ENCODE measurements around the gene MB21D2.
"Not testable (repeated sequence)": the region's sequence is repeated elsewhere in the genome, so short reads cannot be mapped to it uniquely, and the experiment has no call there.

Gene MB21D2

GRCh38 chr3:192812743-192813383 lies 104.8 kb downstream of the MB21D2 start:
- Histone ChIP-seq H3K4me3 (ENCODE audit: low read depth in 1 of 2, low read length in 2 of 2) (no peak overlapping the region), H3K9me3 (ENCODE audit: low read length) (no peaks in the 10 kb centered on the region), H3K27me3 (ENCODE audit: control insufficient read depth in 1 of 2, insufficient read depth in 2 of 2, low read length in 2 of 2) (no peaks in the 10 kb centered on the region), H3K4me1 (ENCODE audit: insufficient read depth, low read length) (peaks cover 4% of the 10 kb centered on the region), H3K36me3 (ENCODE audit: insufficient read depth, low read length) (no peaks in the 10 kb centered on the region), H3K27ac (ENCODE audit: low read depth, low read length) (no peak overlapping the region), H3K9ac (ENCODE audit: low read length) (no peak overlapping the region)

- Histone ChIP-seq H3K9ac (ENCODE audit: low read length) (no peak overlapping the region), H3K36me3 (ENCODE audit: insufficient read depth, low read length) (no peaks in the 10 kb centered on the region), H3K4me1 (ENCODE audit: insufficient read depth, low read length) (no peaks in the 10 kb centered on the region), H3K9me3 (ENCODE audit: low read length) (no peaks in the 10 kb centered on the region), H3K27ac (ENCODE audit: low read depth, low read length) (no peak overlapping the region), H3K4me3 (ENCODE audit: low read depth in 1 of 2, low read length in 2 of 2) (no peak overlapping the region), H3K27me3 (ENCODE audit: control insufficient read depth in 1 of 2, insufficient read depth in 2 of 2, low read length in 2 of 2) (no peaks in the 10 kb centered on the region)
Observed at GRCh38 chr3:192805711-192806110, 111.9 kb downstream of the MB21D2 start.

- Histone ChIP-seq H3K4me3 (ENCODE audit: low read depth in 1 of 2, low read length in 2 of 2) (no peak overlapping the region), H3K4me1 (ENCODE audit: insufficient read depth, low read length) (no peaks in the 10 kb centered on the region), H3K27me3 (ENCODE audit: control insufficient read depth in 1 of 2, insufficient read depth in 2 of 2, low read length in 2 of 2) (no peaks in the 10 kb centered on the region)
Observed at GRCh38 chr3:192804502-192804901, 113.2 kb downstream of the MB21D2 start.

GRCh38 chr3:192802957-192803899 lies 114.4 kb downstream of the MB21D2 start:
- Histone ChIP-seq H3K9ac (ENCODE audit: low read length) (no peak overlapping the region), H3K27ac (ENCODE audit: low read depth, low read length) (no peak overlapping the region), H3K36me3 (ENCODE audit: insufficient read depth, low read length) (no peaks in the 10 kb centered on the region), H3K9me3 (ENCODE audit: low read length) (no peaks in the 10 kb centered on the region), H3K4me1 (ENCODE audit: insufficient read depth, low read length) (no peaks in the 10 kb centered on the region), H3K4me3 (ENCODE audit: low read depth in 1 of 2, low read length in 2 of 2) (no peak overlapping the region), H3K27me3 (ENCODE audit: control insufficient read depth in 1 of 2, insufficient read depth in 2 of 2, low read length in 2 of 2) (no peaks in the 10 kb centered on the region)

More at GRCh38 chr3:192804502-192804901, 113.2 kb downstream of the MB21D2 start:
- H3K27ac ChIP-seq (ENCODE audit: low read depth, low read length), result no peak overlapping the region
- H3K36me3 ChIP-seq (ENCODE audit: insufficient read depth, low read length), result no peaks in the 10 kb centered on the region
- H3K9ac ChIP-seq (ENCODE audit: low read length), result no peak overlapping the region
- H3K9me3 ChIP-seq (ENCODE audit: low read length), result no peaks in the 10 kb centered on the region

- Histone ChIP-seq H3K4me1 (ENCODE audit: insufficient read depth, low read length) (no peaks in the 10 kb centered on the region), H3K9ac (ENCODE audit: low read length) (no peak overlapping the region), H3K36me3 (ENCODE audit: insufficient read depth, low read length) (no peaks in the 10 kb centered on the region), H3K27ac (ENCODE audit: low read depth, low read length) (no peak overlapping the region), H3K9me3 (ENCODE audit: low read length) (no peaks in the 10 kb centered on the region), H3K27me3 (ENCODE audit: control insufficient read depth in 1 of 2, insufficient read depth in 2 of 2, low read length in 2 of 2) (no peaks in the 10 kb centered on the region), H3K4me3 (ENCODE audit: low read depth in 1 of 2, low read length in 2 of 2) (no peak overlapping the region)
Observed at GRCh38 chr3:192801985-192802384, 115.7 kb downstream of the MB21D2 start.

- Histone ChIP-seq H3K36me3 (ENCODE audit: insufficient read depth, low read length) (no peaks in the 10 kb centered on the region), H3K9me3 (ENCODE audit: low read length) (no peaks in the 10 kb centered on the region), H3K27me3 (ENCODE audit: control insufficient read depth in 1 of 2, insufficient read depth in 2 of 2, low read length in 2 of 2) (no peaks in the 10 kb centered on the region), H3K4me1 (ENCODE audit: insufficient read depth, low read length) (no peaks in the 10 kb centered on the region), H3K9ac (ENCODE audit: low read length) (no peak overlapping the region), H3K4me3 (ENCODE audit: low read depth in 1 of 2, low read length in 2 of 2) (no peak overlapping the region), H3K27ac (ENCODE audit: low read depth, low read length) (no peak overlapping the region)
Observed at GRCh38 chr3:192799721-192800120, 117.9 kb downstream of the MB21D2 start.

GRCh38 chr3:192795021-192795420 lies 122.6 kb downstream of the MB21D2 start:
- Histone ChIP-seq H3K9me3 (ENCODE audit: low read length) (no peaks in the 10 kb centered on the region), H3K27me3 (ENCODE audit: control insufficient read depth in 1 of 2, insufficient read depth in 2 of 2, low read length in 2 of 2) (no peaks in the 10 kb centered on the region), H3K4me3 (ENCODE audit: low read depth in 1 of 2, low read length in 2 of 2) (no peak overlapping the region), H3K4me1 (ENCODE audit: insufficient read depth, low read length) (no peaks in the 10 kb centered on the region), H3K9ac (ENCODE audit: low read length) (no peak overlapping the region), H3K36me3 (ENCODE audit: insufficient read depth, low read length) (no peaks in the 10 kb centered on the region), H3K27ac (ENCODE audit: low read depth, low read length) (no peak overlapping the region)

GRCh38 chr3:192794216-192794615 lies 123.4 kb downstream of the MB21D2 start:
- no peaks in the 10 kb centered on the region for H3K27me3 ChIP-seq (ENCODE audit: control insufficient read depth in 1 of 2, insufficient read depth in 2 of 2, low read length in 2 of 2)
- H3K4me1 ChIP-seq (ENCODE audit: insufficient read depth, low read length), result no peaks in the 10 kb centered on the region
- no peak overlapping the region for H3K4me3 ChIP-seq (ENCODE audit: low read depth in 1 of 2, low read length in 2 of 2)
- no peak overlapping the region for H3K27ac ChIP-seq (ENCODE audit: low read depth, low read length)
- H3K36me3 ChIP-seq (ENCODE audit: insufficient read depth, low read length), result no peaks in the 10 kb centered on the region
- no peak overlapping the region for H3K9ac ChIP-seq (ENCODE audit: low read length)
- H3K9me3 ChIP-seq (ENCODE audit: low read length), result no peaks in the 10 kb centered on the region

- H3K36me3 ChIP-seq (ENCODE audit: insufficient read depth, low read length); H3K27ac ChIP-seq (ENCODE audit: low read depth, low read length); H3K9me3 ChIP-seq (ENCODE audit: low read length); H3K4me1 ChIP-seq (ENCODE audit: insufficient read depth, low read length); H3K9ac ChIP-seq (ENCODE audit: low read length); H3K4me3 ChIP-seq (ENCODE audit: low read depth in 1 of 2, low read length in 2 of 2); H3K27me3 ChIP-seq (ENCODE audit: control insufficient read depth in 1 of 2, insufficient read depth in 2 of 2, low read length in 2 of 2): not testable (repeated sequence)
Observed at GRCh38 chr3:192788816-192789515, 128.7 kb downstream of the MB21D2 start.

GRCh38 chr3:192778508-192778907 lies 139.1 kb downstream of the MB21D2 start:
- no peaks in the 10 kb centered on the region for H3K36me3 ChIP-seq (ENCODE audit: insufficient read depth, low read length)
- H3K27ac ChIP-seq (ENCODE audit: low read depth, low read length), result no peak overlapping the region
- no peaks in the 10 kb centered on the region for H3K4me1 ChIP-seq (ENCODE audit: insufficient read depth, low read length)
- no peaks in the 10 kb centered on the region for H3K9me3 ChIP-seq (ENCODE audit: low read length)
- no peak overlapping the region for H3K9ac ChIP-seq (ENCODE audit: low read length)
- H3K27me3 ChIP-seq (ENCODE audit: control insufficient read depth in 1 of 2, insufficient read depth in 2 of 2, low read length in 2 of 2), result no peaks in the 10 kb centered on the region
- no peak overlapping the region for H3K4me3 ChIP-seq (ENCODE audit: low read depth in 1 of 2, low read length in 2 of 2)

- H3K9ac ChIP-seq (ENCODE audit: low read length); H3K4me3 ChIP-seq (ENCODE audit: low read depth in 1 of 2, low read length in 2 of 2): not testable (repeated sequence)
Observed at GRCh38 chr3:192774341-192774740, 143.3 kb downstream of the MB21D2 start.

More at GRCh38 chr3:192774341-192774740, 143.3 kb downstream of the MB21D2 start:
- not testable (repeated sequence) for H3K9me3 ChIP-seq (ENCODE audit: low read length); H3K27ac ChIP-seq (ENCODE audit: low read depth, low read length); H3K27me3 ChIP-seq (ENCODE audit: control insufficient read depth in 1 of 2, insufficient read depth in 2 of 2, low read length in 2 of 2); H3K36me3 ChIP-seq (ENCODE audit: insufficient read depth, low read length); H3K4me1 ChIP-seq (ENCODE audit: insufficient read depth, low read length)

Data from muscle layer of colon (tissue), 2 donors.